GM21619 (cell line): ENCODE measurements around the gene OR4A5.
"Not testable (repeated sequence)": the region's sequence is repeated elsewhere in the genome, so short reads cannot be mapped to it uniquely, and the experiment has no call there.

ENCODE experiments used
- ATAC-seq: cut with Tn5 transposase; IDR thresholded peaks from one replicate; pipeline ENCODE4 v1.9.1; 2021; ENCODE audit not compliant: unreplicated experiment

OR4A5 gene, protein sequence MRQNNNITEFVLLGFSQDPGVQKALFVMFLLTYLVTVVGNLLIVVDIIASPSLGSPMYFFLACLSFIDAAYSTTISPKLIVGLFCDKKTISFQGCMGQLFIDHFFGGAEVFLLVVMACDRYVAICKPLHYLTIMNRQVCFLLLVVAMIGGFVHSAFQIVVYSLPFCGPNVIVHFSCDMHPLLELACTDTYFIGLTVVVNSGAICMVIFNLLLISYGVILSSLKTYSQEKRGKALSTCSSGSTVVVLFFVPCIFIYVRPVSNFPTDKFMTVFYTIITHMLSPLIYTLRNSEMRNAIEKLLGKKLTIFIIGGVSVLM

GRCh38 chr11:54706532-54706931 lies at the start of gene OR4A5:
OR4A5 (plus strand) TSS chr11:54706832; CDS start chr11:54706885, 53 bp downstream.
- not testable (repeated sequence) for ATAC-seq

GRCh38 chr11:54720094-54720493 lies 13.5 kb downstream of the OR4A5 start:
- ATAC-seq, result not testable (repeated sequence)
